Middle frontal gyrus (tissue), 1 donor: ENCODE data around the gene PLA2G4B.

Experiments
- DNase-seq: peaks from one replicate; pipeline ENCODE4 v3.0.0-alpha.2; 2015; ENCODE audit warnings: low spot score; ENCODE audit errors: extremely low spot score

The PLA2G4B gene

GRCh38 chr15:41850482-41851166 is 12.0 kb downstream of the PLA2G4B start:
- DNase-seq = no peak

- DNase-seq = no peak
Observed at GRCh38 chr15:41851167-41851523, 12.5 kb downstream of the PLA2G4B start.

DNA sequence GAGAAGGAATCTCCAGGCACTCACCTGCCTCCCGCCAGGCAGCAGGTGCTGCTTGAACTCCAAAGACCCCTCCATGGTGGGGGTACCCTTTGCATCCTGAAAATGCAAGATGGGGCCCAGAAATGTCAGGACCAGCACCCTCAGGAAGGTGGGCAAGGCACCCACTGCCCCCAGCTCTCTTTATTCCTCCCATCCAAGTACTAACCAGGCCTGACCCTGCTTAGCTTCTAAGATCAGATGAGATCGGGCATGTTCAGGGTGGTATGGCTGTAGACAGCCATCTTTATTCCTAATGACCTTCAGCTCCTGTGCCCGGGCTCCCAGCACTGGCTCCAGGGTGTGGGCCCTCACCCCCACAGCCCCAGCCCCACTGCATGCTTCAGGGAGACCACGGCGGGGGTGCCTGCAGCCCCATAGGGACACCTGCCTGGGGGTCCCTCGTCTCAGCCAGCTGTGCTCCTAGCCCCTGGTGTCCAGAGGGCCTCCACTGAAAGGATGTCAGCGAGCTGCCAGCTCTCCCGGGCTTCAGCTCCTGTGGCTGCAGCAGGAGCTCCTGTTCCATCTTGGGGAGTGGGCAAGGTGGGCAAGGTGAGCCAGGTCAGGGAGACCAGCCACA is 13.2 kb downstream of the PLA2G4B start:
- DNase-seq = no peak

GRCh38 chr15:41852736-41853590 is 14.3 kb downstream of the PLA2G4B start:
- DNase-seq = no peak

- no peak for DNase-seq
Observed at GRCh38 chr15:41853831-41854230, 15.2 kb downstream of the PLA2G4B start.

GRCh38 chr15:41854443-41854842 is 15.8 kb downstream of the PLA2G4B start:
- DNase-seq = no peak

DNA sequence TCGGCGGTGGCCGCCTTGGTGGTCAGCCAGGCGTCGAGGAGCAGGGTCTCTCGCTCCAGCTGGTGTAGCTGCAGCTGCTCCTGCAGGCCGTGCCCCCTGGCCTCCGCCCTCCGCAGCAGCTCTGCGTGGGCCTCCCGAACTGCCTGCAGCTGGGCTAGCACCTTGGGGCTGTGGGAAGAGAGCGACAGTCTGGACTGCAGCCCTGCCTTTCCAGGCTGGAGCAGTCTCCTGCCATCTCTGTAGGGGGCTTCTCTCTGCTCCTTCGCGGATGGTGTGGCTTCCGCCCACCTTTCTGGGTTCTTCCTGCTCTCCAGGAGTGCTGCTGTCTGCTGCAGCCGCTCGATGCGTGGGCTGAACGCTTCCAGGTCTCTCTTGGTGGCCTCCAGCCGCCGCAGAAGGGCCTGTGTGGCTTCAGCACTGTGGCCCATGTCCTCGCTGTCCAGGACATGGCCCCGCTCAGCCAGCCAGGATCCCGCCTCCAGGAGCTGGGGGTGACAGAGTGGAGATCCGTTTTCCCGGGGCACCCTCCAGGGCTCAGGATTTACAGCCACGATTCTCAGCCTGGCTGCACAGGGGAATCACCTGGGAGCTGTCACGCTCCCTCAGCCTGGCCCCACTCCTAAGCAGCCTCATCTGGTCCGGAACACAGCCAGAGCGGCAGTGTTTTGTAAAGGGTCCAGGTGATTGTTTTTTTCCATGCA is 16.8 kb downstream of the PLA2G4B start:
- no peak for DNase-seq

DNA sequence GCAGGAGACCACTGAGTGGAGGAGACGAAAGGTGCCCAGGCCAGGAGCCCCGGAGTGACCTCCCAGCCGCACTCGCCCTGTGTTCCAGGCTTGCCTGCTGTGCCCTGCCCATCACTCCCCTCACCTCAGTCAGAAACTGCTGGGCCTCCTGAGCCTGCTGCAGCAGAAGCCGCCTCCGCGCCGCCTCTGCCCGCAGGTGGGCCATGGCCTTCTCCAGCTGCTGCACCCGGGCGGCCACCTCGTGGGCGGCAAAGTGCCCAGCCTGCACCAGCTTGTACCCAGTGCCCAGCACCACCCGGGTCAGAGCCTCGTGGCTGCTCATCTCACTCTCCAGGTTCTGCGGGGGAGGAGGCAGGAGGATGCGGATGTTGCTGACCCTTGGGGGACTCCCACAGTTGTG is 17.6 kb downstream of the PLA2G4B start:
- DNase-seq = no peak

- DNase-seq = no peak
Observed at GRCh38 chr15:41856716-41857115, 18.1 kb downstream of the PLA2G4B start.

DNA sequence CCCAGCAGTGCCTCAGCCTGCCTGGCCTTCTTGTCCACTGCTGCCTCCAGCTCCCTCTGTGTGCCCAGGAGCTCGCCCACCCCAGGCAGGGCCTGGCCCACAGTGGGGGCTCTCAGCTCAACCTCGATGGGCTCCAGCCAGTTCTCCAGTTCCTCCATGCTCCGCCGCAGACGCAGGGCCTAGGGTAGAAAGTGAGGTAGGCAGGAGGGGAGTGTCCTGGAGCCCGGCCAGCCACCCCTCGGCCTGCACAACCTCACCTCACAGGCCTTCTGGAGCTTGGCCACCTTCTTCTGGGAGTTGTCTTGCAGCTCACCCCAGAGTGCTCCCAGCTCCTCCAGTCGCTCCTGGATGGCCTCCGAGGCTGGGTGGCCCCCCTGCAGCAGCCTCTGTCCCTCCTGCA is 18.7 kb downstream of the PLA2G4B start:
- DNase-seq = no peak

DNA sequence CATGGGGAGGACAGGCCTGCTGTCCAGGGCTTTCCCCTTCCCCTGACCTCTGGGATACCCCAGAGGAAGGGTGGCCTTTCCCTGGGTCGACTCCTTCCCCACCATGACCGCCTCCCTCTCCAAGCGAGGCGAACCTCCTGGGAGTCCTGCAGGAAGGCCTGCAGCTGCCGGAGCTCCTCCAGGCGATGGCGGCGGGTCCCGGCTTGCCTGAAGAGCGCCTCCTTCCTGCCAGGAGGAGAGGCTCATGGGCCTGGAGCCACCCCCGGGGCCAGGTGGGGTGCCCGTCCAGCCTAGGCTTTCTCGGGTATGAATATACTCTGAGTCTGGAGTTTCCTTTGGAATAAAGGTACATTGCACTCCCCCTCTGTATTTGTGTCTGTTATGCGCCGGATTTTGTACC is 20.1 kb downstream of the PLA2G4B start:
- DNase-seq = no peak

GRCh38 chr15:41860049-41860828 is 21.6 kb downstream of the PLA2G4B start:
- DNase-seq = no peak

GRCh38 chr15:41861736-41862356 is 23.2 kb downstream of the PLA2G4B start:
- no peak for DNase-seq

GRCh38 chr15:41862515-41863116 is 24.0 kb downstream of the PLA2G4B start:
- no peak for DNase-seq

- DNase-seq = no peak
Observed at GRCh38 chr15:41865490-41866055, 26.9 kb downstream of the PLA2G4B start.

DNA sequence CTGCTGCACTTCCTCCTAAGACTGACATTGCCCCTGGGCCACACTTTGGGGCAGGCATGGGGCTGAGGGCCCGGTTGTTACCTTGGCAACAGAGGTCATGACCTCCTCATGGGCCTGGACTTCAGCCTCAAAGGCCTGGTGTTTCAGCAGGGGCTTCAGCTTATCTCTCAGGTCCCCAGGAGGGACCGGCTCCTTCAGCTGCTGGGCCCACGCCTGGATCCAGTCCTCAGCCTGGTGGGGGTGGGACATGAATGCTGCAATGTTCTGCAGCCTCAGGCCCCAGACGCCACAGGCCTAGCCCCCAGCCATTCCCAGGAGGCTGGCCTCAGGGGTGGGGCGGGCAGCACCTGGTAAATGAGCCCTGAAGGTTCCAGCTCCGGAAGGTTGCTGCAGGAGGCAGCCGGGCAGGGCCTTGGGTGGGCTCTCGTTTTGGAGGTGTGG is 27.6 kb downstream of the PLA2G4B start:
- no peak for DNase-seq

GRCh38 chr15:41866872-41867579 is 28.4 kb downstream of the PLA2G4B start:
- no peak for DNase-seq

DNA sequence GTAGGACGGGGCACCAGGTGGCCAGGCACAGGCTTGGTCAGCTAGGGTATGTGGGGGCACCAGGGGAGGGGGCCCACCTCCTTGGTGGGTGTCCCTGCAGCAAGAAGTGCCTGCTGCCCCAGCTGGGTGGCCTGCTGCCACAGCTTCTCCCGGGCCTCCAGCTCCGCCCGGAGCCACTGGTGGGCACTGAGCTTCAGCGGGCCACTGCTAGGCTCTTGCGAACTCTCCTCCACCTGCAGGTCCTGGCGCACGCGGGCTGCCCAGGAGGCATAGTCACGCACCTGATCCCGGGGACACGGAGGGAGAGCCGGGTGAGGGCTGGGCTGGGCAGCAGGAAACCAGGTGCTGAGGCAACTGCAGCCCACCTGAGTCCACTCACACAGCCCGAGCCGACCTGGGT is 29.7 kb downstream of the PLA2G4B start:
- no peak for DNase-seq
